ENCODE measurements around the gene ABCC1. TPM values are rescaled to one million over a fixed set of nuclear protein-coding genes. Genes with fewer than 3 reads are reported as not detected.

ABCC1 gene
- total RNA-seq, 1 donor from 2014 or later, result 53.7 TPM

- DNase-seq (ENCODE audit: extremely low spot score, unreplicated experiment), result no peak
- H3K27me3 Mint-ChIP-seq, result no peaks in the 10 kb centered on the region
- H3K27ac Mint-ChIP-seq, result no peak overlapping the region
- peaks cover 21% of the 10 kb centered on the region for H3K4me1 Mint-ChIP-seq (ENCODE audit: unreplicated experiment)
- no peak overlapping the region for H3K4me3 Mint-ChIP-seq
- TF ChIP-seq CTCF (conservative IDR thresholded peaks at IDR 0.05), result no peak
- H3K9me3 Mint-ChIP-seq, result no peaks in the 10 kb centered on the region
- peaks cover 19% of the 10 kb centered on the region for H3K36me3 Mint-ChIP-seq
These were observed 10.9 kb downstream of the ABCC1 start for GRCh38 chr16:15960124-15960971.

GRCh38 chr16:15961060-15961511, 11.7 kb downstream of the ABCC1 start:
- Mint-ChIP-seq H3K4me3 (no peak overlapping the region), H3K36me3 (peaks cover 16% of the 10 kb centered on the region), H3K4me1 (ENCODE audit: unreplicated experiment) (peaks cover 25% of the 10 kb centered on the region), H3K27me3 (no peaks in the 10 kb centered on the region), H3K9me3 (no peaks in the 10 kb centered on the region), H3K27ac (peak overlapping the region; percentile 39)
- TF ChIP-seq CTCF (conservative IDR thresholded peaks at IDR 0.05), result no peak
- no peak for DNase-seq (ENCODE audit: extremely low spot score, unreplicated experiment)

- no peak overlapping the region for H3K27ac Mint-ChIP-seq
- H3K4me1 Mint-ChIP-seq (ENCODE audit: unreplicated experiment), result peaks cover 25% of the 10 kb centered on the region
- TF ChIP-seq CTCF (conservative IDR thresholded peaks at IDR 0.05), result no peak
- no peaks in the 10 kb centered on the region for H3K27me3 Mint-ChIP-seq
- H3K36me3 Mint-ChIP-seq, result peaks cover 16% of the 10 kb centered on the region
- no peak for DNase-seq (ENCODE audit: extremely low spot score, unreplicated experiment)
- H3K4me3 Mint-ChIP-seq, result no peak overlapping the region
- no peaks in the 10 kb centered on the region for H3K9me3 Mint-ChIP-seq
These were observed 12.2 kb downstream of the ABCC1 start for GRCh38 chr16:15961571-15962090.

GRCh38 chr16:15963307-15963910, 14.0 kb downstream of the ABCC1 start:
- TF ChIP-seq CTCF (conservative IDR thresholded peaks at IDR 0.05), result no peak
- Mint-ChIP-seq H3K4me3 (no peak overlapping the region), H3K27ac (no peak overlapping the region), H3K36me3 (peaks cover 16% of the 10 kb centered on the region), H3K27me3 (no peaks in the 10 kb centered on the region), H3K9me3 (no peaks in the 10 kb centered on the region), H3K4me1 (ENCODE audit: unreplicated experiment) (peaks cover 34% of the 10 kb centered on the region)
- no peak for DNase-seq (ENCODE audit: extremely low spot score, unreplicated experiment)

- no peak for DNase-seq (ENCODE audit: extremely low spot score, unreplicated experiment)
- no peak for TF ChIP-seq CTCF (conservative IDR thresholded peaks at IDR 0.05)
- H3K36me3 Mint-ChIP-seq, result peaks cover 22% of the 10 kb centered on the region
- no peak overlapping the region for H3K4me3 Mint-ChIP-seq
- peak overlapping the region; percentile 32 for H3K27ac Mint-ChIP-seq
- no peaks in the 10 kb centered on the region for H3K27me3 Mint-ChIP-seq
- H3K9me3 Mint-ChIP-seq, result no peaks in the 10 kb centered on the region
- peaks cover 23% of the 10 kb centered on the region for H3K4me1 Mint-ChIP-seq (ENCODE audit: unreplicated experiment)
These were observed 17.0 kb downstream of the ABCC1 start for GRCh38 chr16:15966420-15966819.
